Hepatocyte (in vitro differentiated cells): ENCODE data around the gene RTL1. TPM values are rescaled to one million over a fixed set of nuclear protein-coding genes. Genes with fewer than 3 reads are reported as not detected.

Experiments
- DNase-seq: peaks from one replicate; pipeline ENCODE4 v3.0.0-alpha.2; 2016; ENCODE audit warnings: low spot score
- H2AFZ ChIP-seq: fragments of 200-600 bp; sonication (generic); 2 replicates; pipeline ENCODE4 v1.6.0; 2016; ENCODE audit warnings: antibody characterized with exemption, mild to moderate bottlenecking
- H3K27ac ChIP-seq: fragments of 200-600 bp; sonication (generic); 2 replicates; pipeline ENCODE4 v1.5.1; 2016; ENCODE audit warnings: mild to moderate bottlenecking
- H3K27me3 ChIP-seq: fragments of 200-600 bp; sonication (generic); 2 replicates; pipeline ENCODE4 v1.6.1; 2016
- H3K36me3 ChIP-seq: fragments of 200-600 bp; sonication (generic); replicated peaks from 2 replicates; pipeline ENCODE4 v1.5.1; 2016; ENCODE audit warnings: low read depth; ENCODE audit not compliant: insufficient read depth
- H3K4me1 ChIP-seq: fragments of 200-600 bp; sonication (generic); 2 replicates; pipeline ENCODE4 v1.5.1; 2016; ENCODE audit warnings: mild to moderate bottlenecking, moderate library complexity; ENCODE audit not compliant: insufficient read depth
- H3K4me2 ChIP-seq: fragments of 200-600 bp; sonication (generic); 2 replicates; pipeline ENCODE4 v1.6.0; 2016
- H3K4me3 ChIP-seq: fragments of 200-600 bp; sonication (generic); 2 replicates; pipeline ENCODE4 v1.5.1; 2016; ENCODE audit warnings: mild to moderate bottlenecking
- H3K79me2 ChIP-seq: fragments of 200-600 bp; sonication (generic); 2 replicates; pipeline ENCODE4 v1.6.0; 2017; ENCODE audit warnings: mild to moderate bottlenecking
- H3K9me2 ChIP-seq: fragments of 200-600 bp; sonication (generic); replicated peaks from 2 replicates; pipeline ENCODE4 v1.6.0; 2017; ENCODE audit warnings: mild to moderate bottlenecking; ENCODE audit not compliant: insufficient read depth
- H3K9me3 ChIP-seq: fragments of 200-600 bp; sonication (generic); 2 replicates; pipeline ENCODE4 v1.5.1; 2016; ENCODE audit warnings: low read depth, mild to moderate bottlenecking
- H4K20me1 ChIP-seq: fragments of 200-600 bp; sonication (generic); 2 replicates; pipeline ENCODE4 v1.6.0; 2016; ENCODE audit warnings: mild to moderate bottlenecking; ENCODE audit not compliant: insufficient read depth, poor library complexity, severe bottlenecking
- CTCF ChIP-seq: fragments of 200-600 bp; sonication (generic); IDR thresholded peaks from 2 replicates; pipeline ENCODE4 v1.5.1; 2016; ENCODE audit warnings: antibody characterized with exemption, mild to moderate bottlenecking; ENCODE audit not compliant: poor library complexity
- EZH2 ChIP-seq: fragments of 200-600 bp; sonication (generic); IDR thresholded peaks from 2 replicates; pipeline ENCODE4 v1.6.1; 2016; ENCODE audit warnings: antibody characterized with exemption, mild to moderate bottlenecking, borderline replicate concordance
- EZH2phosphoT487 ChIP-seq: fragments of 200-600 bp; sonication (generic); IDR thresholded peaks from one replicate; pipeline ENCODE4 v1.6.1; 2018; ENCODE audit warnings: antibody characterized with exemption, mild to moderate bottlenecking, low read depth, moderate library complexity; ENCODE audit not compliant: unreplicated experiment, severe bottlenecking
- WGBS: methylation state at CpG from one replicate; pipeline ENCODE4 v1.1.6; 2016; ENCODE audit warnings: low lambda C conversion rate; ENCODE audit errors: missing lambda C conversion rate; 5-methylcytosine and 5-hydroxymethylcytosine counted together
- polyA plus RNA-seq: library from polyadenylated mRNA; unstranded; fragments of >200 nt; fragmentation: Nextera tagmentation; extraction: Ambion mirVana; gene quantifications from 2 replicates; pipeline ENCODE4 v1.2.1, GENCODE V29; 2016
- total RNA-seq: library from RNA; depleted of rRNA; stranded (reverse); fragments of >200 nt; gene quantifications from 2 replicates; pipeline ENCODE4 v1.2.3, GENCODE V29; 2014

Gene RTL1
- total and polyA plus RNA-seq, 2 experiments from 2014 or later = 1.4 to 2.6 TPM

GRCh38 chr14:100858838-100859220, 44.7 kb downstream of the RTL1 start:
- no peak overlapping the region for H3K4me2 ChIP-seq
- H2AFZ ChIP-seq = no peak overlapping the region
- WGBS = 86% methylated on average over 6 of the region's 8 CpGs
- no peak overlapping the region for H3K4me3 ChIP-seq
- no peak for DNase-seq
- TF ChIP-seq EZH2phosphoT487 = no peak
- TF ChIP-seq EZH2 = no peak
- TF ChIP-seq CTCF = no peak
- H3K9me3 ChIP-seq = no peaks in the 10 kb centered on the region
- no peaks in the 10 kb centered on the region for H3K4me1 ChIP-seq
- no peak overlapping the region for H3K27ac ChIP-seq
- no peaks in the 10 kb centered on the region for H3K79me2 ChIP-seq
- H4K20me1 ChIP-seq = no peaks in the 10 kb centered on the region
- H3K36me3 ChIP-seq = no peaks in the 10 kb centered on the region
- H3K9me2 ChIP-seq = no peaks in the 10 kb centered on the region
- no peaks in the 10 kb centered on the region for H3K27me3 ChIP-seq

GRCh38 chr14:100857923-100858837, 45.3 kb downstream of the RTL1 start:
- Histone ChIP-seq H3K4me2 (no peak overlapping the region), H3K9me2 (no peaks in the 10 kb centered on the region), H3K4me3 (no peak overlapping the region), H3K27ac (no peak overlapping the region), H4K20me1 (no peaks in the 10 kb centered on the region), H3K27me3 (no peaks in the 10 kb centered on the region), H3K36me3 (no peaks in the 10 kb centered on the region), H2AFZ (no peak overlapping the region), H3K9me3 (no peaks in the 10 kb centered on the region), H3K4me1 (no peaks in the 10 kb centered on the region), H3K79me2 (no peaks in the 10 kb centered on the region)
- DNase-seq = no peak
- TF ChIP-seq CTCF (no peak), EZH2 (no peak), EZH2phosphoT487 (no peak)
- WGBS = 88% methylated on average over 13 of the region's 17 CpGs

GRCh38 chr14:100857233-100857922, 46.1 kb downstream of the RTL1 start:
- Histone ChIP-seq H3K79me2 (no peaks in the 10 kb centered on the region), H4K20me1 (no peaks in the 10 kb centered on the region)

More at GRCh38 chr14:100857233-100857922, 46.1 kb downstream of the RTL1 start:
- H3K4me3 ChIP-seq = no peak overlapping the region
- 69% methylated on average over 14 of the region's 14 CpGs for WGBS
- H3K4me2 ChIP-seq = no peak overlapping the region
- H3K4me1 ChIP-seq = no peaks in the 10 kb centered on the region
- no peaks in the 10 kb centered on the region for H3K9me3 ChIP-seq
- H3K36me3 ChIP-seq = no peaks in the 10 kb centered on the region
- H3K27ac ChIP-seq = no peak overlapping the region
- H3K9me2 ChIP-seq = no peaks in the 10 kb centered on the region
- H2AFZ ChIP-seq = no peak overlapping the region
- no peak for TF ChIP-seq EZH2
- TF ChIP-seq EZH2phosphoT487 = no peak
- TF ChIP-seq CTCF = no peak
- no peak for DNase-seq
- no peaks in the 10 kb centered on the region for H3K27me3 ChIP-seq
